Measurements from ENCODE around the gene EXOC7.

EXOC7 gene

GRCh38 chr17:76138896-76139752 lies 35.5 kb upstream of the EXOC7 start:
- DNase-seq: no peak

GRCh38 chr17:76138234-76138895 lies 34.8 kb upstream of the EXOC7 start:
- DNase-seq: no peak

GRCh38 chr17:76137351-76138233 lies 34.0 kb upstream of the EXOC7 start:
- no peak for DNase-seq

- no peak for DNase-seq
Measured at GRCh38 chr17:76137001-76137350, 33.4 kb upstream of the EXOC7 start.

GRCh38 chr17:76136276-76137000 lies 32.9 kb upstream of the EXOC7 start:
- DNase-seq: no peak

- DNase-seq: no peak
Measured at GRCh38 chr17:76135810-76136188, 32.2 kb upstream of the EXOC7 start.

GRCh38 chr17:76134911-76135809 lies 31.6 kb upstream of the EXOC7 start:
- DNase-seq: no peak

- DNase-seq: no peak
Measured at GRCh38 chr17:76132574-76133338, 29.2 kb upstream of the EXOC7 start.

GRCh38 chr17:76131692-76132573 lies 28.3 kb upstream of the EXOC7 start:
- no peak for DNase-seq

- no peak for DNase-seq
Measured at GRCh38 chr17:76131051-76131691, 27.6 kb upstream of the EXOC7 start.

- no peak for DNase-seq
Measured at GRCh38 chr17:76130473-76130872, 26.9 kb upstream of the EXOC7 start.

GRCh38 chr17:76125922-76126321 lies 22.3 kb upstream of the EXOC7 start:
- no peak for DNase-seq

GRCh38 chr17:76125391-76125675 lies 21.7 kb upstream of the EXOC7 start:
- DNase-seq: no peak

- DNase-seq: no peak
Measured at GRCh38 chr17:76124582-76125390, 21.2 kb upstream of the EXOC7 start.

GRCh38 chr17:76123749-76124581 lies 20.4 kb upstream of the EXOC7 start:
- DNase-seq: no peak

- no peak for DNase-seq
Measured at GRCh38 chr17:76123191-76123499, 19.6 kb upstream of the EXOC7 start.

GRCh38 chr17:76122431-76123190 lies 19.0 kb upstream of the EXOC7 start:
- DNase-seq: no peak

Data from fibroblast of skin of abdomen (primary cell).